ENCODE data around the gene CBY3. TPM values are rescaled to one million over a fixed set of nuclear protein-coding genes. Genes with fewer than 3 reads are reported as not detected.

Gene CBY3
- total and polyA plus RNA-seq, 2 of the 13 experiments (the other 11 are each of a cell fraction or from before 2014, with no cell fraction given) = not detected

DNA sequence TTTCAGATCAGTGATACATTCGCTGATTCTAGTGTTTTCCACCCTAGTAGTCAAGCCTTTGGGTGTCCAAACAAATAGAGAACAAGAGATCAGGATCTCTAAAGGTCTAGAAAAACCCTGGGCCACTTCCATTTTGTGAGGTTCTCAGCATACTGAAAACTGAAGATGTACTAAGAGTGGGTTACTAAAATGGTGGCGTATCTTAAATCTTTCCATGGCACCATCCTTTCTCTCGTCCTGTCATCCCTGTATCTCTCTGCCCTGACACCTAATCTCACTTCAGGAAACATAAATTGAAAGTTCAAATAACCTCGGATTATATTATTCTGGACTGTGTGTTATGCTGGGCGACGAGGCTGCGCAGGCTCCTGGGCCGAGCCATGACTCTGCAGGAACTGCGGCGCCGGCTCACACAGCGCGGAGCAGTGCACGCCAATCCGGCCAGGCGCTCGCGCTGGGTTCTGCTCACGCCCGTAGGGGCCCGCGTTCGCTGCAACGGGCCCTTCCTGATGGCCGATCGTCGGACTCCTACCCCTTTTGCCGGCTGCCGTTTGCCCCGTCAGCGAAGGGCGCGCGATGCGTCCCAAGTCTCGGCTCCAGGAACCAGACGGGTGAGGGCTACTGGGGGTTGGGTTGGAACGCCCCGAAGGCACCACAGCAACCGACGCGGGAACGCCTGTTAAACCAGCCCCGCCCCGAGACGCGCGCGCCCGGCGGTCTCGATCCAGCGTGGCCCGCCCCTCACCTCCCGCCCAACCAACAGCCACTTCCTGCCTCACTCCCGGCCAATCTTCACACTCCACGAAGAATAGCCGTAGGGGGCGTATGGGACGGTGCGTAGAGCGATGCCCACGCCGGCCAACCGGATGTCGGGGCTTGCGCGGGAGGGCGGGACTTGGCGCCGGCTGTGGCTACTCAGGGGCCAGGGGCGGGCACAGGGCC lies 17.4 kb upstream of the CBY3 start (continued):
- TF ChIP-seq, protein P1, sequence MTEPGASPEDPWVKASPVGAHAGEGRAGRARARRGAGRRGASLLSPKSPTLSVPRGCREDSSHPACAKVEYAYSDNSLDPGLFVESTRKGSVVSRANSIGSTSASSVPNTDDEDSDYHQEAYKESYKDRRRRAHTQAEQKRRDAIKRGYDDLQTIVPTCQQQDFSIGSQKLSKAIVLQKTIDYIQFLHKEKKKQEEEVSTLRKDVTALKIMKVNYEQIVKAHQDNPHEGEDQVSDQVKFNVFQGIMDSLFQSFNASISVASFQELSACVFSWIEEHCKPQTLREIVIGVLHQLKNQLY (CRISPR knock-in tag; IDR thresholded peaks at IDR 0.05) = no peak
- TF ChIP-seq ZFP62 (CRISPR knock-in tag; IDR thresholded peaks at IDR 0.05) (no peak), RFX1 (IDR thresholded peaks at IDR 0.05) (peak; percentile 53), AHR (CRISPR knock-in tag; IDR thresholded peaks at IDR 0.05) (peak; percentile 52), NR2F1 (CRISPR knock-in tag; IDR thresholded peaks at IDR 0.05) (no peak), NR2F6 (IDR thresholded peaks at IDR 0.05) (no peak), NR2F6 (CRISPR knock-in tag; IDR thresholded peaks at IDR 0.05) (no peak; the same call in 1 of the 2 replicates), HDAC2 (CRISPR knock-in tag; IDR thresholded peaks at IDR 0.05) (no peak; the same call in 1 of the 2 replicates), GFI1 (CRISPR knock-in tag; IDR thresholded peaks at IDR 0.05; ENCODE audit: borderline replicate concordance) (no peak; the same call in 1 of the 2 replicates), CENPX (CRISPR knock-in tag; IDR thresholded peaks at IDR 0.05) (no peak), CC2D1A (CRISPR knock-in tag; IDR thresholded peaks at IDR 0.05) (no peak), ZNF629 (CRISPR knock-in tag; conservative IDR thresholded peaks at IDR 0.05) (peak; percentile 34; the same call in 1 of the 2 replicates), ZNF713 (CRISPR knock-in tag; IDR thresholded peaks at IDR 0.05) (0 out of 2 replicates have a peak, but pooled peaks have one; percentile 32), ZNF451 (CRISPR knock-in tag; IDR thresholded peaks at IDR 0.05) (no peak; the same call in none of the 2 replicates), DNMT3B (CRISPR knock-in tag; conservative IDR thresholded peaks at IDR 0.05) (no peak), ZNF234 (CRISPR knock-in tag; conservative IDR thresholded peaks at IDR 0.05) (no peak)
- TF ChIP-seq, protein P2, sequence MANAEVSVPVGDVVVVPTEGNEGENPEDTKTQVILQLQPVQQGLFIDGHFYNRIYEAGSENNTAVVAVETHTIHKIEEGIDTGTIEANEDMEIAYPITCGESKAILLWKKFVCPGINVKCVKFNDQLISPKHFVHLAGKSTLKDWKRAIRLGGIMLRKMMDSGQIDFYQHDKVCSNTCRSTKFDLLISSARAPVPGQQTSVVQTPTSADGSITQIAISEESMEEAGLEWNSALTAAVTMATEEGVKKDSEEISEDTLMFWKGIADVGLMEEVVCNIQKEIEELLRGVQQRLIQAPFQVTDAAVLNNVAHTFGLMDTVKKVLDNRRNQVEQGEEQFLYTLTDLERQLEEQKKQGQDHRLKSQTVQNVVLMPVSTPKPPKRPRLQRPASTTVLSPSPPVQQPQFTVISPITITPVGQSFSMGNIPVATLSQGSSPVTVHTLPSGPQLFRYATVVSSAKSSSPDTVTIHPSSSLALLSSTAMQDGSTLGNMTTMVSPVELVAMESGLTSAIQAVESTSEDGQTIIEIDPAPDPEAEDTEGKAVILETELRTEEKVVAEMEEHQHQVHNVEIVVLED (CRISPR knock-in tag; IDR thresholded peaks at IDR 0.05; ENCODE audit: borderline replicate concordance) = peak; percentile 95
- TF ChIP-seq, protein P3, sequence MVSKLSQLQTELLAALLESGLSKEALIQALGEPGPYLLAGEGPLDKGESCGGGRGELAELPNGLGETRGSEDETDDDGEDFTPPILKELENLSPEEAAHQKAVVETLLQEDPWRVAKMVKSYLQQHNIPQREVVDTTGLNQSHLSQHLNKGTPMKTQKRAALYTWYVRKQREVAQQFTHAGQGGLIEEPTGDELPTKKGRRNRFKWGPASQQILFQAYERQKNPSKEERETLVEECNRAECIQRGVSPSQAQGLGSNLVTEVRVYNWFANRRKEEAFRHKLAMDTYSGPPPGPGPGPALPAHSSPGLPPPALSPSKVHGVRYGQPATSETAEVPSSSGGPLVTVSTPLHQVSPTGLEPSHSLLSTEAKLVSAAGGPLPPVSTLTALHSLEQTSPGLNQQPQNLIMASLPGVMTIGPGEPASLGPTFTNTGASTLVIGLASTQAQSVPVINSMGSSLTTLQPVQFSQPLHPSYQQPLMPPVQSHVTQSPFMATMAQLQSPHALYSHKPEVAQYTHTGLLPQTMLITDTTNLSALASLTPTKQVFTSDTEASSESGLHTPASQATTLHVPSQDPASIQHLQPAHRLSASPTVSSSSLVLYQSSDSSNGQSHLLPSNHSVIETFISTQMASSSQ (IDR thresholded peaks at IDR 0.05; ENCODE audit: low read depth) = no peak
- TF ChIP-seq, protein P3 (CRISPR knock-in tag; IDR thresholded peaks at IDR 0.05; ENCODE audit: borderline replicate concordance) = no peak
- TF ChIP-seq, protein P4, sequence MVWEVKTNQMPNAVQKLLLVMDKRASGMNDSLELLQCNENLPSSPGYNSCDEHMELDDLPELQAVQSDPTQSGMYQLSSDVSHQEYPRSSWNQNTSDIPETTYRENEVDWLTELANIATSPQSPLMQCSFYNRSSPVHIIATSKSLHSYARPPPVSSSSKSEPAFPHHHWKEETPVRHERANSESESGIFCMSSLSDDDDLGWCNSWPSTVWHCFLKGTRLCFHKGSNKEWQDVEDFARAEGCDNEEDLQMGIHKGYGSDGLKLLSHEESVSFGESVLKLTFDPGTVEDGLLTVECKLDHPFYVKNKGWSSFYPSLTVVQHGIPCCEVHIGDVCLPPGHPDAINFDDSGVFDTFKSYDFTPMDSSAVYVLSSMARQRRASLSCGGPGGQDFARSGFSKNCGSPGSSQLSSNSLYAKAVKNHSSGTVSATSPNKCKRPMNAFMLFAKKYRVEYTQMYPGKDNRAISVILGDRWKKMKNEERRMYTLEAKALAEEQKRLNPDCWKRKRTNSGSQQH (CRISPR knock-in tag; IDR thresholded peaks at IDR 0.05; ENCODE audit: low read depth) = no peak
- TF ChIP-seq, protein P5, sequence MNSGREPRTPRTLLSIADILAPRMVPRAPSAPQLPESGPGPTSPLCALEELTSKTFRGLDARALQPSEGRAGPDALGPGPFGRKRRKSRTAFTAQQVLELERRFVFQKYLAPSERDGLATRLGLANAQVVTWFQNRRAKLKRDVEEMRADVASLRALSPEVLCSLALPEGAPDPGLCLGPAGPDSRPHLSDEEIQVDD (CRISPR knock-in tag; IDR thresholded peaks at IDR 0.05; ENCODE audit: borderline replicate concordance) = peak; percentile 35; the same call in 1 of the 2 replicates

Measured in HepG2 (cell line).